GM19043 (cell line): ENCODE results near the gene CLHC1.
"Not testable (repeated sequence)": the region's sequence is repeated elsewhere in the genome, so short reads cannot be mapped to it uniquely, and the experiment has no call there.

ENCODE experiments used
- ATAC-seq: cut with Tn5 transposase; IDR thresholded peaks from one replicate; pipeline ENCODE4 v1.9.1; 2021; ENCODE audit warnings: low read depth; ENCODE audit not compliant: unreplicated experiment

The CLHC1 gene

DNA sequence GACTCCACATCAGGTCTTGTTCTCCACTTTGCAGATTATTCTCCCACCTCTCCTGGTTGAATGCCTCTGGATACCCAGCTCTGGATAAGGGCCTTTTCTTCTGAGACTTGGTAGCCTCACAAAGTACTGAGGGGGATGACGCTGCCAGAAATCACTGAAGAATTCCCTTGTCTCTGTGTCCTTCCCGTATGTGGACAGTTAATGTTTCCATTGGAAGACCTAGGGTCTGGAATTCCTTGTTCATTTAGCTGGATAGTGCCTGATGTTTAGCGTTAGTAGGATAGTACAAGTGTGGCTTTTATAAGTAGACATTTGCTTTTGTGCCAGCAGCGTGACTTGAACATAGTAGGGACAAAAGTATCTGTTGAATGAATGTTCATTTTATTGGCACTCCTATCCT lies 76.9 kb downstream of the CLHC1 start:
- ATAC-seq, result no peak

DNA sequence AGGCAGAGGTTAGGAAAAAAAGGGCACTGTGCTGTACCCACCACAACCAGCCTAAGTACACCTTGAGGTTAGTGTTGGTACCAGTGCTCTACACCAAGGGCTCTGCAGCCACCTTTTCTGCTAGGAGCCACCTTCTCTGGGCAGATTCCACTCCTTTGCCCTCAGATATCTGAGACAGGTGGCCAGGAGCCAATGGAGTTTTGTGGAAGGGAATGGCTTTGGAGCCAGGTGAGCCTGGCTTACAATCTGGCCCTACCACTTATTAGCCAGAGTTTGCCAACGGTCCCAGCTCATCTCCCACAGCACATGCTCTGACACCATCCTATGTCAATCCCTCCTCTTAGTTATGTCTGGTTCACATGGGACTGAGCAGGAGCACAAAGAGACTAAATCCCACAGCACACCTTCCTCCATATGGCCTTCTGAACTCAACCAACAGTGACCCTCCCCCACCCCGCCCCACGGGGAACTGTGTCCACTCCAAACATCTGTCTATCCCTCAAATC lies 77.5 kb downstream of the CLHC1 start:
- no peak for ATAC-seq

DNA sequence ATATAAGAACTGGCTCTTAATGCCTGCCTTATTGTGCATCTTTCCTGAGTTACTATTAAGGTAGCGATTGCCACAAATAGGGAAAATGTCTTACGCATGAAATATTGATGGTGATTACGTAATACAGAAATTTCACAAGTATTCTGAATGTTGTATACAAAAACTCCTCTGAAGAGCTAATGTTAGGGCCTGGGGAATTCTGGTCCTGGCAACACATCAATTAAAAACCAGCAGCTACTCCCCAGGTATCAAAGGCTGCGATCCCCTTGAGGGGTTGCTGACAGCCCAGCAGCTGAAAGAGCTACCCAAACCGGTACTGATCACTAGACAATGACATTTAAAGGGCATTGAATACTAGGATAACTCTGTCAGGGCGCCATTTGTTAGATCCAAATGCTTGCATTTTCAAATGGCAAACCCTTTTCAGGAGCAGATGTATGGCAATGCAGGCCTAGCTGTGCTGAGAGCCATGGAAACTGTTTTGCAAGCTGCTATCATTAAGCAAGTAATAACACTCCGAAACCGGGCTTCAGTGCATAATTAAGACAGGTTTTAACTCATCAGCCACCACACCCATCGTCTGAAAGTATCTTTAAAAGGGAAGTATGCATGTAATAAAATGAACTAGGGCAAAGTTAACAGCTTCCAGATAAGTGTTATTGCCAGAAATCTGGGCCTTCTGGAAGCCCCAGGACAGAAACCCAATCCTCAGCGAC lies 78.4 kb downstream of the CLHC1 start:
- no peak for ATAC-seq

DNA sequence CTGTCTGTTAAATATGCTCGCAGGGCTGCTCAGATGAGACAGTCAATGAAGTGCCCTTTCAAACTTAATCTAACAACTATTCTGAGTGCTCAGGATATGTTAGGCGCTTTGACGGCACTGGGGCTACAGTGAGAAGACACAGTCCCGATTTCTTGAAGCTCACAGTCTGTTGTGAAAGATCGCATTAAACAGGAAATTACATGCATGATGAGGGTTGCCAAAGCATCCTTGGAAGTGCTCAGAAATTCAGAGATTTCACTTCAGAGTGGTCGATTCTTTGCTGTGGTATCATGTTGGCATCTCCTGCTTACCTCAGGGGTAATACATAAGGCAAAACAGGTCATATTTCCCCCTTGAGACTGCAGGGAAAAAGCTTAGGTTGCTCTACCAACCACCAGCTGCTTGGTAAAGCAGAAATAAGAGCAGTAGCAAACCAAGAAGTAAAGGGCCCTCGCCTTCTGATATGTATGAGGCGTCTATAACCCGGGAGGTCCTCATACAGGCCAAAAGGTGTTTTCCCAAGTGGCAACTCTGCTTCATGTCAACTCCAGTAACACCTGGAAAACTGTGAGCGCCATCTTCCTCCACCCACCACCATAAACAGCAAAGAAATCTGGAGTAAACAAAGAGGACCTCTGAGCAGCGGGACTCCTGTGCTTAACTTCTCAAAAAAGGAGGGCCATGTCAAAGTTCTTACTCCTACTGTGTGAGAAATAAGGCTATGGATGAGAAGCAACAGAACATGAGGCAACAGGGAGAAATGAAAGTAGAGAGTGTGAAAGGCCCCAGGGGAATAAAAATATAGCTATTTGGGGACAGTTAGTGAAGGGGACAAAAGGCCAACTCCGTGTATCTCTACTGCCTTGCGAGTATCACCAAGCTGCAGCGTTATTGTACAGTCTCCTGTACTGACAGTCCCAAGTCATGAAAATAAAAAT lies 79.3 kb downstream of the CLHC1 start:
- no peak for ATAC-seq

DNA sequence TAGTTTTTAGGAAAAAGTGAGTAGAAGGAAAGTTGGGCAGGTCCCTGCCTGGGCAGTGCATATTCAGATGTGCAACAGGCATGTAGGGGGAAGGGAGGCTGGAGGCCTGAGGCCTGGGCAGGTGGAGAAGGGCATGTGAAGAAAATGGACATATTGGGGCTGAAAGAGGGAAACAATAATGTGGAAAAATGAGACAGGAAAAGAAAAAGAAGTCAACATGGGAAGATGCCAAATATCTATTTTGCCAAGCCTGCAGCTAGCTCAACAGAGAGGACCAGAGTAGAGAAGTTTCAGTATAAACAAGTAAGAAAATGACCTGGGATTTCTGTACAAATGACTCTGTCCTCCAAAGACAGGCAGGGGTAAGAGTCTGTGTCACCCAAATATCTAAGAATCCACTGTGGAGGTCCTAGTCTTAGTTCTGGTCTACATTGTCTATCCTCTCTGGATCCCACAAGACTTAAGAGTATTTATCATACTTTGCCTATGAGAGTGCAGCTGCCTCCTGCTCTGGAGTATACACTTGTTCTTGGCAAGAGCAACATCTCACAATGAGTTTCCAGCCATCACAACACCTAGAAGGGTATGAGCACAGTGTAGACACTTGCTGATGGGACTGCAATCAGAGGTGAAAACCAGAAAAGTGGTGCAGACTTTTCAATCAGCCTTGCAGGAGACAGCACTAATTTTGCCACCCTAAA lies 80.2 kb downstream of the CLHC1 start:
- ATAC-seq, result no peak

DNA sequence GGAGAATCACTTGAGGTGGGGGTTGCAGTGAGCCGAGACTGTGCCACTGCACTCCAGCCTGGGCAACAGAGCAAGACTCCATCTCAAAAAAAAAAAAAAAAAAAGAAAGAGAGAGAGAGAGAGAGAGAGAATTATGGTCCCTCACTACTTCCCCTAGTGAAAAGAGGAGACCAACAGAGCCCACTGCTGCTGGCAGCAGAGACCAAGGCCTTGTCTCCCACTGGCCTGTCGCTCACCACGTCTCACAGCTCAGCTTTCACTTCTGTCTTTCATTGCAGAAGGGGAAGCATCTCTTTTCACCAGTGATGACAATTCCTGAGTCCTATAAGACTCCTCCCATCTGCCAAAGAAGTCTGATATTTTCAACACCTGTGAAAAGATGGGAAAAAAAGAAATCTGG lies 81.3 kb downstream of the CLHC1 start:
- peak; percentile 79 for ATAC-seq

DNA sequence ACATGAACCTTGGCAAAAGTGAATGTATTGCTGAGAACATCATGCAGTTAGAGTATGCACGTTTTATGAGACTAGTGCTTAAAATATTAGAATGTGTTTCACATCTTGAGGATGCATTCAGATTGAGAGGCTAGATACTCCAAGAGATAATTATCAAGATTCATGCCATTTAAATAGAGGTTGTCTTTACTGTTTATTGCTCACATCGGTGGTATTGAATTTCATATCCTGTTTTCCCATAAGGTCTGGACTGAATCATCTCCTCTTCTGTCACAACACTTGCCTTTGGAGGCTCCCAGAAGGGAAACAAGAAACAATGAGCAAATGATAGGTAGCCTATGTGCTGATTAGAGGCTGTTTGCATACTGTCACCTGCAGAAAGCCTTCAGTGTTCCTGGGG lies 83.8 kb downstream of the CLHC1 start:
- no peak for ATAC-seq

DNA sequence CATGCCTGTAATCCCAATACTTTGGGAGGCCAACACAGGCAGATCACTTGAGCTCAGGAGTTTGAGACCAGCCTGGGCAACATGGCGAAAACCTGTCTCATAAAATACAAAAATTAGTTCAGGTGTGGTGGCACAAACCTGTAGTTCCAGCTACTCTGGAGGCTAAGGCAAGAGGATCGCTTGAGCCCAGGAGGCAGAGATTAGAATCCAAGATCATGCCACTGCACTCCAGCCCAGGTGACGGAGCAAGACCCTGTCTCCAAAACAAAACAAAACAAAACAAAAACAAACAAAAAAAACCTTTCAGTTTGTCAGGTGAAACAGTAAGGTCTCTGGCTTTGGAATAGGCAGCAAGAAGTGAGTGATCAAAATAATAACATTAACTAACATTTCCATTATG lies 84.6 kb downstream of the CLHC1 start:
- ATAC-seq, result no peak

DNA sequence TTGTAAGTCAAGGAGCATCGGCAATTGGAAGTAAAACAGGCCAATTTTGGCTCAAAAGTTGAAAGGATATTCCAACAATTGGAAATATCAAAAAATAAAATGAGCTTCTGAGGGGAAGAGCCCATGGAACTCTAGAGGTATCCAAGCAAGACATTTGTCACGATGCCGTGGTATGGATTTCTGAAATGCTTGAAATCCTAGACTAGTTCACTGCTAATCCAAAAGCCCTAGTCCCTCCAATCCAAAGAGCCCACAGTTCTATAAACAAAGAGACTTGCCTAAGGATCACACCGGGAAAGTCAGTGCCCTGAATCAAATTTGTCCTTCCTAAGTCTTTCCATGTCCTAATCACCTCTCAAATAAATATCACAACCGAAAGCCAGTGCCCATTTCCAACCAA lies 85.1 kb downstream of the CLHC1 start:
- no peak for ATAC-seq

DNA sequence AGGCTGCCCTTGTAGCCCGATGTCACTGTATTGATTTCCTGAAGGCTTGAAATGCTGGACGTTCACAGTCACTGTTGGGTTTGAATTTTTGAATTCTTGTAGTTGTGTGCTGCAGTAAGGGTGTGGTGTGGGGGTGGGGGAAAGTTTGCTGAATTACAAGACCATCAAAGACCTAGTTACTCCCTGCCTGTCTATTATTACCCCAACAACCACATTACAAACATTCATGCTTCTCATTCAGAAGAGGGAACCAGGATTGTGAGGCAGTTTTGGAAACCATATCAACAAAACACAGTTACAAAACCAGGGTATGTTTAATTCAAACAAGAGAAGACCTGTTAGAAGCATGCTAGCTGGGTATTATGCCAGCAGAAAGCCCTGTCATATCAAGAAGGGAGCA lies 85.8 kb downstream of the CLHC1 start:
- ATAC-seq, result no peak

DNA sequence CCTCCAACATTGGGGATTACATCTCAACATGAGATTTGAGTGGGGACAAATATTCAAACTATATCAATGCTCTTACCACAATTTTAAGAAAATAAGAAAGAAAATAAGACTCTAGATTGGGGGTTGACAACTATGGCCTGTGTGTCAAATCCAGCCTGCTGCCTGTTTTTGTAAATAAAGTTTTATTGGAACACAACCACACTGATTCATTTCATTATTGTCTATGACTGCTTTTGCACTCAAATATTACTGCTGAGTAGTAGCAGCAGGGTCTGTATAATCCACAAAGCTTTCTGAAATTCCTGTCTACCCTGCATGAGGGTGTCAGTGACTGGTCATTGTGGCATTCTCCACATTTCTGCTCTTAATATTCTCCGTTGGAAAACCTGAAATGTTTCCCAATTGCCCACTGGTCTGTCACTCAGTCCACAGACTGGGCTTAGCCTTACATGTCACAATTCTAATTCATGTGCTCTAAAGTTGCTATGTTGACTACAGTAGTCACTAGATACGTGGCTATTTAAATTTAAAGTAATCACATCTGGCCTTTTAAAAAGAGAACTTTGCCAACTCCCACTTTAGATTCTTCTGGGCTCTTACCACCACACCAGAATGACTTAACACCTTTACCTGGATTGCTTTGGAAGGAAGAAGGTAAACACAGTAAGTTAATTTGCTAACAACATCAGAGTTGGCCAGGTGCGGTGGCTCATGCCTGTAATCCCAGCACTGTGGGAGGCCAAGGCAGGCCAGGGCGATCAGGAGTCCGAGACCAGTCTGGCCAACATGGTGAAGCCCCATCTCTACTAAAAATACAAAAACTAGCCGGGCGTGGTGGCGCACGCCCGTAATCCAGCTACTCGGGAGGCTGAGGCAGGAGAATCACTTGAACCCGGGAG lies 86.9 kb downstream of the CLHC1 start:
- no peak for ATAC-seq

DNA sequence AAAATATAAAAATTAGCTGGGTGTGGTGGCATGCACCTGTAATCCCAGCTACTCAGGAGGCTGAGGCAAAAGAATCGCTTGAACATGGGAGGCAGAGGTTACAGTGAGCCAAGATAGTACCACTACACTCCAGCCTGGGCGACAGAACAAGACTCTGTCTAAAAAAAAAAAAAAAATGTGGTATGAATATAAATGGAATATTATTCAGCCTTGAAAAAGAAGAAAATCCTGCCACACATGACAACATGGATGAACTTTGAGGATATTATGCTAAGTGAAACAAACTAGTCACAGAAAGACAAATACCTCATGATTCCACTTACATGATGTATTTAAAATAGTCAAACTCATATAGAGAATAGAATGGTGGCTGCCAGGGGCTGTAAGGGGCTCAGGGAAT lies 88.4 kb downstream of the CLHC1 start:
- not testable (repeated sequence) for ATAC-seq

DNA sequence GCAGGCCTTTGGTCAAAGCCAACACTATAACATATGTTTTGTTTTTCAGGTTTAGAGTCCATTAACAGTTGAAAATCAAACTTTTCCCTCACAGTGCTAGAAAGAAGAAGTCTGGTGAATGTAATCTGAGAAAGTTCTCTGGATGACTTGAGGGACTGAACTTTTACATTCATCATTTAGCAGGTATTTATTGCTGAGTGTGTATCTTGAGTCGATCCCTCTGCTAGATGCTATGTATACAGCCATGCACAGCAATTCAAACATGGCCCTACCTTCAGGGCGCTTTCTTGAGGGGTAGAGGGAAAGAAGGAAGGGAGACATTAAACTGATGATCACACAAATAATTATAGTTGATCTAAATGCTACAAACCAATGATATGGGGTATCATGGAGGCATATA lies 89.6 kb downstream of the CLHC1 start:
- no peak for ATAC-seq

DNA sequence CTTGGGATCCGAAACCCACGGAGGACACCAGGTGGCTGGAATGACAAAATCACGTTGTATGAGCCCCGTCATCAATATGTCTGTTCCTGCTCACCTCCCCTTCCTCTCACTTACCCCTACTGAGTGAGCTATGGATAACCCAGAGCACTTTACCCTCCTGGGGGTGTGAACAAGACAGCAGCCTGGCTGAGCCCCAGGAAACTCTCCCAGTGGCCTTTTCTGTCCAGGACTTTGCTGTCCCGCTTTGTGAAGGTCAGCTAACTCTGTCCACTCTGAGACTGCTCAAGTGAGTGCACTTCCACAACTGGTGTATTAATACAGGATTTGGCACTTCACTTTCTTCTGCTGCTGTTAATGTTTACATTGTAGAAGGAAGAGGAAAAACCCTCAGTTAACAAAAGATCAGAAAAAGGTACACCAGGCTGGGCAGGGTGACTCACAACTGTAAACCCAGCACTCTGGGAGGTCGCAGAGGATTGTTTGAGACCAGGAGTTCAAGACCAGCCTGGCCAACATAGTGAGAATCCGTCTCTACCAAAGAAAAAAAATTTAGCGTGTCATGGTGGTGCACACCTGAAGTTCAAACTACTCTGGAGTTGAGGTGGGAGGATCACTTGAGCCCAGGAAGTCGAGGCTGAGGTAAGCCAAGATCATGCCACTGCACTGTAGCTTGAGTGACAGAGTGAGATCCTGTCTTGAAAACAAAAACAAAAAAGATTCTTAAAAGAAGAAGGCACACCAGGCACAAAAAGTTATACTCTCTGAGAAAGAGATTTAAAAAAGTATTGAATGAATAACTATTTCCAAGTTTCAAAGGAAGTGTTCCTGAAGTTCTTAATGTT lies 90.3 kb downstream of the CLHC1 start:
- ATAC-seq, result no peak

DNA sequence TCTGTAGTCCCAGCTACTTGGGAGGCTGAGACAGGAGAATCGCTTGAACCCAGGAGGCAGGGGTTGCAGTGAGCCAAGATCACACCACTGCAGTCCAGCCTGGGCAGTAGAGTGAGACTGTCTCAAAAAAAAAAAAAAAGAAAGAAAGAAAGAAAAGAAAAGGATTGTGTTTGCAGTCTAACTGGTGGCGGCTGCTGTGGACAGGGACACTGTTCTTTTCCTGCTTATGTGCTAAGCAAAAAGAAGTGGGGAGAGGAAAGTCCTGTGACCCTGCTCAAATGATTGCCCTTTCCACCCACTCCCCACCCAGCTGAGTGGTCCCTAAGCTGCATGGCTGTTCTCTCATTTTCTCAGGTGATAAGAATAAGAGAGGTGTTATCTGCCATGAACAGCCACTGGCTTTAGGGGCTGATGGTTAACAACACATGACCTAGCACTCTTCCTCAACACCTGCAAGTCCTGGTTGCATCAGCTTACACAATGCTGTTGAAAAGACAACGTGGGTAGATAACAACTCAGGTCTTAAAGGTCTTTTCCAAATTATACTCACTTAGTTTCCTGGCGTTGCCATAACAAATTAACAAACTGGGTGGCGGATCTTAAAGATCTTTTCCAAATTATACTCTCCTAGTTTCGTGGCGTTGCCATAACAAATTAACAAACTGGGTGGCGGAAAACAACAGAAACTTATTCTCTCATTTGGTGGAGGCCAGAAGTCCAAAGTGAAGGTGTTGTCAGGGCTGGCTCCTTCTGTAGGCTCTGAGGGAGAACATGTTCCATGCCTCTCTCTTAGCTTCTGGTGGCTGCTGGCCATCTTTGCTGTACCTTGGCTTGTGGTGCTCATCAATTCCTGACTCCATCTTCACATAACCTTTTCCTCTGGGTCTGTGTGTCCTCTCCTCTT lies 91.5 kb downstream of the CLHC1 start:
- ATAC-seq, result no peak

DNA sequence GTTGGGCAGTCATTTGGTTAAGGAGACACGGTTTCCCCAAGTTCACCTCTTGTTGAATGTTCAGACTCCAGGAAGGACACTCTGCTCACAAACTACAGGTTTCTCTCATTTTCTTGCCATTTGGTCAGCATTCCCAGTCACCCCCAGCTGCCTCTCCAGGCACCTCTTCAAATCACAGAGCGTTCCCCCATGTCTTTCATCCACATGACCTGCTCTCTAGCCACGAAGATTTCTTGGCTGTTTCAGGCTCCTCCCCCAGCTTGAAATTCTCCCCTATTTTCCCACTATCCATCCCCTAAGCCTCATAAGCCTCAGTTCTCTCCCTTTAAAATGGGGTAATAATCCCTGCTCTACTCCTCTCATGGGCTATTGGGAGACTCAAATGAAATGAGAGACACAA lies 92.8 kb downstream of the CLHC1 start:
- ATAC-seq, result no peak

DNA sequence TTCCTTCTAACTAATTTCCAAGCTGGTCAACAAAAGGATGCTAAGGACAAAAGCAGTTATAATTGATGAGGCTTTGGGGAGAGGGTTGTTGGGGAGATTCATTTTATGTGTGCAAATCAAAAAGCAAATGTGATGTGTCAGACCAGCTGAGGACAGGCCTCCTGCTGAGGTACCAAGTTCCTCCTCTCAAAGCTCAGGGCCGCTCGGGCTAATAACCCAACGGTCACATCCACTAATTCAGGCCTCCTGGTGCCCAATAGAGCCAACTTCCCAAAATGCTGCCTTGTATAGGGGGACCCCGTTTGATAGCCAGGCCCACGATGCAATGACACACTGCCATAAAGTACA lies 93.2 kb downstream of the CLHC1 start:
- ATAC-seq, result no peak
